NOMO-1 treated with dmso at 0.1 percent for 144 hours (cell line): ENCODE results near the gene AQP2.
"Not testable (repeated sequence)": the region's sequence is repeated elsewhere in the genome, so short reads cannot be mapped to it uniquely, and the experiment has no call there.

Experiments
- DNase-seq: peaks from one replicate; lab custom pipeline; 2025; ENCODE audit not compliant: unreplicated experiment; lab: John Stamatoyannopoulos, UW

Gene AQP2

GRCh38 chr12:49984476-49985359 is 34.2 kb downstream of the AQP2 start:
- DNase-seq: no peak

DNA sequence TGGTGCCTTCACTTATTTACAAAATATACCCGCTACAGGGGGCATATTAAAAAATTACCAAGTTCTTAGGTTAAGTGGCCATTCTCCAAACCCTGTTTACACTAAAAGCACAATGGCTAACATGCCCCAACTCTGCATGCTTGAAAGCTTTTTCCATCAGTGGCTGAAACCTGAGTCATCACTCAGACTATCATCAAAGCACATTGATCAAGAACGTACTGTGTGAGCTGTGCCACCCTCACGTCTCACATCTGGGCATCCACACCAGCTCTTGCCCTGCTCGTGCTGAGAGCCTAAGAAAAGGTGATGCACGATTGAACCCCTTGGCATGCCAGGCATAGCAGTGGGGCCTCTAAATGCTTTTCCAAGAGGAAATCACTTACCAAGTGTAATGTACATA is 35.4 kb downstream of the AQP2 start:
- DNase-seq: no peak

DNA sequence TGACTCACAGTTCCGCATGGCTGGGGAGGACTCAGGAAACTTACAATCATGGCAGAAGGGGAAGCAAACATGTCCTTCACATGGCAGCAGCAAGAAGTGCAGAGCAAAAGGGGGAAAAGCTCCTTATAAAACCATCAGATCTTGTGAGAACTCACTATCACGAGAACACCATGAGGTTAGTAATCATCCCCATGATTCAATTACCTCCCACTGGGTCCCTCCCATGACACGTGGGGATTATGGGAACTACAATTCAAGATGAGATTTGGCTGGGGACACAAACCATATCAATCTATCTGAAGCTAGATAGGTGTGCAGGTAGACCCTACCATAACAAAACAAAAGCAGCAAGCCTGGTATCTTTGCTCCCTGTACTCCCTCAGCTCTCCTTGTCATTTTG is 35.9 kb downstream of the AQP2 start:
- not testable (repeated sequence) for DNase-seq

DNA sequence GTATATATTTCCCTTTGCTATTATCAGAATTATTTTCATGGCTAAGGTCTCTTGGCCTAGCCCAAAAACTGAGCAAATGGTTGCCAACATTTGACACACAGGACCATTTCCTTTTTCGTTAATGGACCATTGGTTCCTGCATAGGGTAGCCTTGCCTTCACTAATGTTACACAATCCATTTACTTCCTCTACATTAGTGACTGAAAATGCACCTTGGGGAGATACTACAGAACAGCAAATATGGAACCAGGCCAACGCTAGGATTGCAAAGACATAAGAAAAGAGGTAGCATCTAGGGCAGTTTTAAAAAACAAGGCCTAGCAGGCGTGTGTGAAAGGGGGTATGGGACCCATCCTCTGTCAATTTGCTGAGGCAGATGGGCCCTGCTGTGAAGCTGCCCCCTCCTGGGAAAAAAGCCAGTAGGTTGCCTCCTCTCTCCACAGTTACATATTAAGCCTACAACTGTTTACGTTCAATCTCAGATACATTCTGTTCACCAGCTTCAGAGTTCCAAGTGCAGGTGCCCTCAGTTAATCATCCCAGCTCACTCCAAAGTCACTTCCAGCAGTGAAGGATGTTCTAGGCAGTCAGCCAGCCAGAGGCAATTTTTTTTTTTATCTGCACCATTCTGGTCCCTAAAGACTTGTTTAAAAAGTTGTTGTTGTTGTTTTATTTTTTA is 37.2 kb downstream of the AQP2 start:
- peak; percentile 65 for DNase-seq

- not testable (repeated sequence) for DNase-seq
Observed at GRCh38 chr12:49989400-49989799, 38.9 kb downstream of the AQP2 start.

GRCh38 chr12:49990273-49990672 is 39.7 kb downstream of the AQP2 start:
- DNase-seq: peak; percentile 43

DNA sequence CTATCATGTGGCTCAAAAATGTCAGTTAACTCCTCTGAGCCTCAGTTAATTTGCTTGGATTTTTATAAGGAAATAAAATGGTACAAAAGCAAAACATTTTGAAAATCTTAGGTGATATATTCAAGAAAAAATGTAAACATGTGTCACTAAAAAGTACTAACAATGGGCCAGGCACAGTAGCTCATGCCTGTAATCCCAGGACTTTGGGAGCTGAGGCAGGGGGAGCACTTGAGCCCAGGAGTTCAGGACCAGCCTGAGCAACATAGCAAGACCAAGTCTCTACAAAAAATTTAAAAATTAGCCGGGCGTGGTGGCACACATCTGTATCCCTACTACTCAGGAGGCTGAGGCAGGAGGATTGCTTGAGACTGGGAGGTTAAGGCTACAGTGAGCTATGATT is 47.9 kb downstream of the AQP2 start:
- no peak for DNase-seq

DNA sequence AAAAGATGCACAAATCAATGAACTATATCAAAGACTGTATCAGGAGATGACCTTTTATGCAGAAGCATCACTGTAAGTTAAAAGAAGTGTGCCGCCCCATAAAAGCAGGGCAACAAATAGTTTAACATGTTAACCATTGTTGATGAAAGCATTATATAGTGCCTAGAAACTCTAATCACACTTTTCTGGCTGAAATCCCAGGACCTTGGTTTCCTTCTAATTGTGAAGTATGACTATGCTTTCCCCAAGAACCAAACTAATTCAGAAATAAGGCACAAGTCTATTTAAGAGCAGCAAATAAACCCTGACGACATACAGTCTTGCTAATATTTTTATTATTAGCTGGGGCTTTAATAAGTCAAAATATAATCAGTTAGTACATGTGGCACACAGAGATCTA is 53.1 kb downstream of the AQP2 start:
- DNase-seq: no peak

GRCh38 chr12:50004696-50005095 is 54.2 kb downstream of the AQP2 start:
- no peak for DNase-seq

DNA sequence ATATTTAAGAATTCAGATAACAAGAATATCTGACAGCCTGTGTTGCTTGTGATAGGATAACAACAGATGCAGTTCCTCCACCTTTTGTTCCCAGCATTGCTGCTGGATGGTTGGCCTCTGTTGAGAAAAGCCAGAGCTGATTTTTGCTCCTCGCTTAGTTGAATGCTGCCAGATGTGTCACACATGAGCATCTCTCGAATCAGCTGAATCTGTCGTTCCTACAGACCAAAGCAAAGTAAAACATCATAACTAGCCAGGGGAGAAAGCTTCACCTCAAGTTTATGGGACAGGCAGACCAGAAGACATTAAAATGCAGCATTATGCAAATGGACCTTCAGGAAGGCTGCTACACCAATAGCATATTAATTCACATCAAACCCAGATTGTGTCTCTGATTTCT is 54.6 kb downstream of the AQP2 start:
- DNase-seq: no peak

GRCh38 chr12:50006280-50006679 is 55.7 kb downstream of the AQP2 start:
- DNase-seq: no peak

GRCh38 chr12:50006754-50007442 is 56.4 kb downstream of the AQP2 start:
- no peak for DNase-seq
